ENCODE results near the gene TRDMT1.

The TRDMT1 gene

DNA sequence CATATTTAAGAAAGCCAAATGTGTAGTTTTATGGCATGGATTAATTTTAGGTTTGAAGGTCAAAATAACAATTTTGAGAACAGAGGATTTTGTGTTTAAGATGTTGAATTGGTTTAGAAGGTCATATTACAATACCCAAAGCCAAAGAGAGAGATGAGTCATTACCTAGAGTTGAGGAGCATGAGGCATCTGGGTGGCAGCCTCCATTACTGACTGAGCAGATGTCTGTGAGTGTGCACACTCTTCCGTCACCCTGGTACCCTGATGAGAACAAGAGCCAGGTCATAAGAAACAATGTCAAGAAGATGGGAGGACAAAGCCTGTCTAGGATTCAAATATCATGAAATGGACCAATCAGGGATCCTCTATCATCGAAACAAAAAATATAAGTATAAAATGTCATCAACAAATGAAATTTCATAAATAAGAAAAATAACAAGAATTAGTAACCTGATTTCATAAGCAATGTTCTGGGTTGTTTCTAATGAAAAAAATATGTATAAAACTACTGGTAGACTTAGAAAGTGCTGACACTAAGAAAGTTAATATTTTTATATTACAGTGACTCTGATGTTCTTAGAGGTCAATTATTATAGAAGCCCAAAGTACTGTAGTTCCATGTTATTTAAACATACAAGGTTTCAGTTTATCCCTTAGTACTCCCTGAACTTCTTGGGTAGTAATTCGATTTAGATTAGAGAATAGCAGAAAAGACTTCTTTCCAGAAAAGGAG lies 91.8 kb downstream of the TRDMT1 start:
- no peak overlapping the region for H3K4me3 ChIP-seq (ENCODE audit: low read length)
- no peak overlapping the region for H3K9ac ChIP-seq (ENCODE audit: low read length)
- no peak overlapping the region for H3K27ac ChIP-seq (ENCODE audit: low read depth, low read length)
- no peaks in the 10 kb centered on the region for H3K4me1 ChIP-seq (ENCODE audit: control insufficient read depth, low read depth, low read length)
- H2BK120ac ChIP-seq (ENCODE audit: low read depth, low read length): no peak overlapping the region
- no peaks in the 10 kb centered on the region for H3K79me1 ChIP-seq (ENCODE audit: low read length)
- H3K4me2 ChIP-seq (ENCODE audit: low read length): no peak overlapping the region
- H3K18ac ChIP-seq (ENCODE audit: low read length): no peak overlapping the region
- no peak overlapping the region for H3K56ac ChIP-seq (ENCODE audit: low read length)
- H2BK15ac ChIP-seq (replicated peaks; ENCODE audit: low read depth): no peak overlapping the region
- H4K5ac ChIP-seq (ENCODE audit: low read length): no peak overlapping the region
- H3K4ac ChIP-seq (ENCODE audit: low read depth, low read length): no peak overlapping the region
- no peaks in the 10 kb centered on the region for H3K36me3 ChIP-seq (ENCODE audit: control insufficient read depth, insufficient read depth, low read length)
- H3K23ac ChIP-seq (ENCODE audit: low read length): no peak overlapping the region
- no peaks in the 10 kb centered on the region for H3K79me2 ChIP-seq (ENCODE audit: control insufficient read depth, insufficient read depth, low read length)
- no peak for DNase-seq
- no peak overlapping the region for H2BK5ac ChIP-seq (ENCODE audit: low read length)
- no peak overlapping the region for H4K8ac ChIP-seq (ENCODE audit: low read depth, low read length)
- H2AK5ac ChIP-seq (ENCODE audit: low read length): no peak overlapping the region
- no CpG with 5 or more reads among the region's 3 CpGs for WGBS (ENCODE audit: extremely low coverage, insufficient coverage, low lambda C conversion rate)
- H3K27me3 ChIP-seq (ENCODE audit: insufficient read depth, low read length, poor library complexity): no peaks in the 10 kb centered on the region

DNA sequence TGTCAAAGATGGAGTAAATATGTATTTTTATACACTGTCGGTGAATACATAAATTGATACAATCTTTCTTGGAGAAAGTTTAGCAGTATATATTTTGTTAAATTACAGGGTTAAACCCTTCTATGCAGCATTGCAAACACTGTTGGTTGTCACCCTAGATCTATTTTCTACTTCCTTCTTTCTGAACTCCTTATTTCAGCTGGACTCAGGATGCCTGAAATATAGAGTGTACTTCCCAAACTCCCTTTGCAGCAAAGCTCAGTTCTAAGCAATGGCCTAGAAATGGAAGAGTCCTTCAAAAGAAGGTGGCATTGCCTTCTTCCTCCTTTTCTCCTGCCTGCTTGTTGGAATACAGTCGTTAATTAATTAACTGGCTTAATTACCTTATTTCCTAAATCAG lies 92.4 kb downstream of the TRDMT1 start:
- Histone ChIP-seq H3K27me3 (ENCODE audit: insufficient read depth, low read length, poor library complexity) (no peaks in the 10 kb centered on the region), H2BK120ac (ENCODE audit: low read depth, low read length) (no peak overlapping the region), H3K4me1 (ENCODE audit: control insufficient read depth, low read depth, low read length) (no peaks in the 10 kb centered on the region), H3K79me2 (ENCODE audit: control insufficient read depth, insufficient read depth, low read length) (no peaks in the 10 kb centered on the region), H2BK15ac (replicated peaks; ENCODE audit: low read depth) (no peak overlapping the region), H4K5ac (ENCODE audit: low read length) (no peak overlapping the region), H3K56ac (ENCODE audit: low read length) (no peak overlapping the region), H3K36me3 (ENCODE audit: control insufficient read depth, insufficient read depth, low read length) (no peaks in the 10 kb centered on the region), H3K4ac (ENCODE audit: low read depth, low read length) (no peak overlapping the region), H3K23ac (ENCODE audit: low read length) (no peak overlapping the region), H2BK5ac (ENCODE audit: low read length) (no peak overlapping the region), H3K4me2 (ENCODE audit: low read length) (no peak overlapping the region), H2AK5ac (ENCODE audit: low read length) (no peak overlapping the region), H3K18ac (ENCODE audit: low read length) (no peak overlapping the region), H3K27ac (ENCODE audit: low read depth, low read length) (no peak overlapping the region), H3K4me3 (ENCODE audit: low read length) (no peak overlapping the region), H3K79me1 (ENCODE audit: low read length) (no peaks in the 10 kb centered on the region), H4K8ac (ENCODE audit: low read depth, low read length) (no peak overlapping the region), H3K9ac (ENCODE audit: low read length) (no peak overlapping the region)
- no CpG with 5 or more reads among the region's 2 CpGs for WGBS (ENCODE audit: extremely low coverage, insufficient coverage, low lambda C conversion rate)
- no peak for DNase-seq

DNA sequence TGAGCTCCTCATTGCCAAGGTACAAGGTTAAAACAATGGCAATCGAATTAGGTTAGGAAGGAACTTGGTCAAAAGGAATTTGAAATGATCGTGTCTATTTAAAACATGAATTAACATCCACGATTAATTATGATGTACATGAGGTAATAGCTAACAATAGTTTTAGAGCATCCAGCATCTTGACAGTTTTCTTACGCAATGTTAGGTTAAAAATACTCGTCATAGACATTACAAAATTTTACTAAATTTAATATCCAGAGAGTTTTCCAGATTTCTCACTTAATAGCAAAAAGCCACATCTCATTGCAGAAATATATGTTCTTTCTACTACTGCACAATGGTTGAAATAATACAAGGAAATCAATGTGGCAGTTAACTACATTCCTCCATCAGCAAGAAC lies 94.5 kb downstream of the TRDMT1 start:
- WGBS (ENCODE audit: extremely low coverage, insufficient coverage, low lambda C conversion rate): no CpG with 5 or more reads among the region's 5 CpGs
- Histone ChIP-seq H2BK15ac (replicated peaks; ENCODE audit: low read depth) (no peak overlapping the region), H3K18ac (ENCODE audit: low read length) (no peak overlapping the region), H2BK5ac (ENCODE audit: low read length) (no peak overlapping the region), H3K4ac (ENCODE audit: low read depth, low read length) (no peak overlapping the region), H3K27ac (ENCODE audit: low read depth, low read length) (no peak overlapping the region), H3K56ac (ENCODE audit: low read length) (no peak overlapping the region), H3K4me2 (ENCODE audit: low read length) (no peak overlapping the region), H4K5ac (ENCODE audit: low read length) (no peak overlapping the region), H3K79me2 (ENCODE audit: control insufficient read depth, insufficient read depth, low read length) (no peaks in the 10 kb centered on the region), H3K79me1 (ENCODE audit: low read length) (no peaks in the 10 kb centered on the region), H3K9ac (ENCODE audit: low read length) (no peak overlapping the region), H3K23ac (ENCODE audit: low read length) (no peak overlapping the region), H2BK120ac (ENCODE audit: low read depth, low read length) (no peak overlapping the region), H2AK5ac (ENCODE audit: low read length) (no peak overlapping the region), H3K4me3 (ENCODE audit: low read length) (no peak overlapping the region), H3K4me1 (ENCODE audit: control insufficient read depth, low read depth, low read length) (no peaks in the 10 kb centered on the region), H4K8ac (ENCODE audit: low read depth, low read length) (no peak overlapping the region), H3K36me3 (ENCODE audit: control insufficient read depth, insufficient read depth, low read length) (no peaks in the 10 kb centered on the region), H3K27me3 (ENCODE audit: insufficient read depth, low read length, poor library complexity) (no peaks in the 10 kb centered on the region)
- DNase-seq: no peak

DNA sequence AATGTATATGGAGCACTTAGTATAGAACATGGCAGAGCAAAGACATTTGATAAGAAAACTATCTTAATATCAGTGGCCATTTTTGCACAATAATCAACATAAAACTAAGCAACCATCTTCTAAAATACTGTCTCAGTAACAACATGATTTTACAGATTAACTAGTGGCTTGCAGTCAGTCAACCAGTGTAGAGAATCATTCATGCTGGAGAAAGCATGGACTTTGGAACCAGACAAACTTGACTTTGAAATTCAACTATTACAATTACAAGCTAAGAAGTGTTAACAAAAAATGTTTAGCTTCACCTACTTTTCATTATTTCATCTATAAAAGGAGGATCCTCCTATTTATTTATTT lies 99.6 kb downstream of the TRDMT1 start:
- DNase-seq: no peak
- H3K27me3 ChIP-seq (ENCODE audit: insufficient read depth, low read length, poor library complexity): no peaks in the 10 kb centered on the region
- no peak overlapping the region for H3K18ac ChIP-seq (ENCODE audit: low read length)
- no peak overlapping the region for H2BK120ac ChIP-seq (ENCODE audit: low read depth, low read length)
- no peak overlapping the region for H3K27ac ChIP-seq (ENCODE audit: low read depth, low read length)
- no peak overlapping the region for H3K4ac ChIP-seq (ENCODE audit: low read depth, low read length)
- no peak overlapping the region for H4K8ac ChIP-seq (ENCODE audit: low read depth, low read length)
- H3K79me1 ChIP-seq (ENCODE audit: low read length): no peaks in the 10 kb centered on the region
- no peak overlapping the region for H2AK5ac ChIP-seq (ENCODE audit: low read length)
- H2BK5ac ChIP-seq (ENCODE audit: low read length): no peak overlapping the region
- no peak overlapping the region for H3K9ac ChIP-seq (ENCODE audit: low read length)
- no peak overlapping the region for H3K56ac ChIP-seq (ENCODE audit: low read length)
- H3K79me2 ChIP-seq (ENCODE audit: control insufficient read depth, insufficient read depth, low read length): no peaks in the 10 kb centered on the region
- no peaks in the 10 kb centered on the region for H3K36me3 ChIP-seq (ENCODE audit: control insufficient read depth, insufficient read depth, low read length)
- no peak overlapping the region for H3K4me2 ChIP-seq (ENCODE audit: low read length)
- no peak overlapping the region for H4K5ac ChIP-seq (ENCODE audit: low read length)
- H3K23ac ChIP-seq (ENCODE audit: low read length): no peak overlapping the region
- H2BK15ac ChIP-seq (replicated peaks; ENCODE audit: low read depth): no peak overlapping the region
- H3K4me3 ChIP-seq (ENCODE audit: low read length): no peak overlapping the region
- H3K4me1 ChIP-seq (ENCODE audit: control insufficient read depth, low read depth, low read length): no peaks in the 10 kb centered on the region

DNA sequence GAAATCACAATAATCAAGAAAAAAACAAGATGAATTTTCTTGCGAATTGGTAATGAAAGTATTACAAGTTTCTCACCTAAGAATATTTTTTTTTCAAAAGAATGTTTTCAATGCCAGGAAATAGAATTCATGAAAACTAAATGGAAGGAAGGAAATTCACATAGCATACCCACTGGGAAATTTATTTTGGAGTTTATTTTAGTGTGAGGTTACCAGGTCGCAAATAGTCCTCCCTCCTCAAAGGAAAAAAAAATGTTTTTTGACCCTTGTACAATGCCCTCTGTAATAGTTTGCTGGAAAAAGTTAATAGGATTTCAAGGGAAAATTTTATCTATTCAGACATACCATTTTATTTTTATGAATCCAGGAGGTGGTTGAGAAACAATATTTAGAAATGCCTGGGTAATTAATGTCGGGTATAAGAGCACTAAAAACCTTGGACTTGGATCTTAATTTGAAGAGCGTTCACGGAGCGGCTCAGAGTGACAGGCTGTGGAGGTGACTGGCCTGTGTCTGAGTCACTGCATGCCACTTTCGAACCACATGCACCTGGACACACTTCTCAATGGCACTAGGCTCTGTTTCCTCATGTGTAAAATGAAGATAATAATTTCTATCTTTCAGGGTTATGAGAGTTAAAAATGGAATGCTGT lies 100.1 kb downstream of the TRDMT1 start:
- H2AK5ac ChIP-seq (ENCODE audit: low read length): no peak overlapping the region
- H3K4me3 ChIP-seq (ENCODE audit: low read length): no peak overlapping the region
- H3K23ac ChIP-seq (ENCODE audit: low read length): no peak overlapping the region
- H2BK120ac ChIP-seq (ENCODE audit: low read depth, low read length): no peak overlapping the region
- no peak overlapping the region for H3K56ac ChIP-seq (ENCODE audit: low read length)
- no peak overlapping the region for H4K5ac ChIP-seq (ENCODE audit: low read length)
- H3K79me2 ChIP-seq (ENCODE audit: control insufficient read depth, insufficient read depth, low read length): no peaks in the 10 kb centered on the region
- H3K4me1 ChIP-seq (ENCODE audit: control insufficient read depth, low read depth, low read length): no peaks in the 10 kb centered on the region
- no peak overlapping the region for H3K18ac ChIP-seq (ENCODE audit: low read length)
- H3K27ac ChIP-seq (ENCODE audit: low read depth, low read length): no peak overlapping the region
- no peak overlapping the region for H2BK5ac ChIP-seq (ENCODE audit: low read length)
- H3K4me2 ChIP-seq (ENCODE audit: low read length): no peak overlapping the region
- H3K79me1 ChIP-seq (ENCODE audit: low read length): no peaks in the 10 kb centered on the region
- H3K4ac ChIP-seq (ENCODE audit: low read depth, low read length): no peak overlapping the region
- H3K36me3 ChIP-seq (ENCODE audit: control insufficient read depth, insufficient read depth, low read length): no peaks in the 10 kb centered on the region
- DNase-seq: no peak
- no peak overlapping the region for H4K8ac ChIP-seq (ENCODE audit: low read depth, low read length)
- H3K9ac ChIP-seq (ENCODE audit: low read length): no peak overlapping the region
- no CpG with 5 or more reads among the region's 7 CpGs for WGBS (ENCODE audit: extremely low coverage, insufficient coverage, low lambda C conversion rate)
- no peak overlapping the region for H2BK15ac ChIP-seq (replicated peaks; ENCODE audit: low read depth)
- H3K27me3 ChIP-seq (ENCODE audit: insufficient read depth, low read length, poor library complexity): no peaks in the 10 kb centered on the region

DNA sequence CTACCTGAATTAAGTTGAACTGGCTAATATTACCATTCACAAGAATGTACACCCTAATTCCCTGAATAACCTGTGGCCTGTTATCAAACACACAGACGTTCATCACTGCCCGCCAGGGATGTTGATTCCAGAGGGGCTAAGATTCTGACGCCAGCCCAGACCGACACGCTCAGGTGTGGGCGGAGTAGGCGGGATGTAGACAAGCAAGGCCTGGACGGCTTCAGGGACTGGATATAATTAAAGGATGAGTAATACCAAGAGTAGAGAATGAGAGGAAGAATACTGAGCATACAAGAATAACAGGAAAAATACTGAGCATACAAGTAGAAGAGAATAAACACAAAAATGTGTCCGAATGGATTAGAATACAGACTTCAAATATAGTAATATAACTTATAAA lies 100.9 kb downstream of the TRDMT1 start:
- no peak overlapping the region for H2AK5ac ChIP-seq (ENCODE audit: low read length)
- H3K4ac ChIP-seq (ENCODE audit: low read depth, low read length): no peak overlapping the region
- DNase-seq: no peak
- H3K79me1 ChIP-seq (ENCODE audit: low read length): no peaks in the 10 kb centered on the region
- H2BK5ac ChIP-seq (ENCODE audit: low read length): no peak overlapping the region
- no peak overlapping the region for H3K4me3 ChIP-seq (ENCODE audit: low read length)
- no peaks in the 10 kb centered on the region for H3K4me1 ChIP-seq (ENCODE audit: control insufficient read depth, low read depth, low read length)
- no peak overlapping the region for H3K23ac ChIP-seq (ENCODE audit: low read length)
- H3K56ac ChIP-seq (ENCODE audit: low read length): no peak overlapping the region
- no peak overlapping the region for H2BK15ac ChIP-seq (replicated peaks; ENCODE audit: low read depth)
- WGBS (ENCODE audit: extremely low coverage, insufficient coverage, low lambda C conversion rate): no CpG with 5 or more reads among the region's 9 CpGs
- no peak overlapping the region for H4K8ac ChIP-seq (ENCODE audit: low read depth, low read length)
- no peak overlapping the region for H3K18ac ChIP-seq (ENCODE audit: low read length)
- no peak overlapping the region for H3K27ac ChIP-seq (ENCODE audit: low read depth, low read length)
- H3K27me3 ChIP-seq (ENCODE audit: insufficient read depth, low read length, poor library complexity): no peaks in the 10 kb centered on the region
- no peak overlapping the region for H4K5ac ChIP-seq (ENCODE audit: low read length)
- no peak overlapping the region for H3K4me2 ChIP-seq (ENCODE audit: low read length)
- H2BK120ac ChIP-seq (ENCODE audit: low read depth, low read length): no peak overlapping the region
- H3K9ac ChIP-seq (ENCODE audit: low read length): no peak overlapping the region
- H3K79me2 ChIP-seq (ENCODE audit: control insufficient read depth, insufficient read depth, low read length): no peaks in the 10 kb centered on the region
- H3K36me3 ChIP-seq (ENCODE audit: control insufficient read depth, insufficient read depth, low read length): no peaks in the 10 kb centered on the region
